Tibial nerve (tissue), 4 donors: Measurements from ENCODE around the gene ANKMY1.

ENCODE experiments used
- EP300 ChIP-seq, 2 donors: sonication (generic); formaldehyde crosslinking; IDR thresholded peaks; one replicate each; pipeline ENCODE4 v1.6.1; 2017; ENCODE audit warnings: antibody characterized with exemption in 2 of 2, mild to moderate bottlenecking in 1 of 2
- POLR2A ChIP-seq, 2 donors: fragments of 450-650 bp; IDR thresholded peaks; one replicate each; pipeline ENCODE4 v1.6.1; 2017; ENCODE audit warnings: antibody characterized with exemption in 2 of 2, mild to moderate bottlenecking in 2 of 2, moderate library complexity in 2 of 2
- TF ChIP-seq, protein P1 (sequence below), 5 experiments: fragments of 200-600 bp in 3 of 5; fragments of 450-650 bp in 2 of 5; sonication (generic) in 3 of 5; IDR thresholded peaks; one replicate each; pipeline ENCODE4 v1.5.1; 2016 to 2019; ENCODE audit warnings: antibody characterized with exemption in 5 of 5, mild to moderate bottlenecking in 3 of 5, moderate library complexity in 2 of 5

GRCh38 chr2:240598311-240598911 lies 40.6 kb upstream of the ANKMY1 start:
- TF ChIP-seq, protein P1, sequence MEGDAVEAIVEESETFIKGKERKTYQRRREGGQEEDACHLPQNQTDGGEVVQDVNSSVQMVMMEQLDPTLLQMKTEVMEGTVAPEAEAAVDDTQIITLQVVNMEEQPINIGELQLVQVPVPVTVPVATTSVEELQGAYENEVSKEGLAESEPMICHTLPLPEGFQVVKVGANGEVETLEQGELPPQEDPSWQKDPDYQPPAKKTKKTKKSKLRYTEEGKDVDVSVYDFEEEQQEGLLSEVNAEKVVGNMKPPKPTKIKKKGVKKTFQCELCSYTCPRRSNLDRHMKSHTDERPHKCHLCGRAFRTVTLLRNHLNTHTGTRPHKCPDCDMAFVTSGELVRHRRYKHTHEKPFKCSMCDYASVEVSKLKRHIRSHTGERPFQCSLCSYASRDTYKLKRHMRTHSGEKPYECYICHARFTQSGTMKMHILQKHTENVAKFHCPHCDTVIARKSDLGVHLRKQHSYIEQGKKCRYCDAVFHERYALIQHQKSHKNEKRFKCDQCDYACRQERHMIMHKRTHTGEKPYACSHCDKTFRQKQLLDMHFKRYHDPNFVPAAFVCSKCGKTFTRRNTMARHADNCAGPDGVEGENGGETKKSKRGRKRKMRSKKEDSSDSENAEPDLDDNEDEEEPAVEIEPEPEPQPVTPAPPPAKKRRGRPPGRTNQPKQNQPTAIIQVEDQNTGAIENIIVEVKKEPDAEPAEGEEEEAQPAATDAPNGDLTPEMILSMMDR (IDR thresholded peaks at IDR 0.05) = no peak
- TF ChIP-seq POLR2A (IDR thresholded peaks at IDR 0.05) (no peak), EP300 (IDR thresholded peaks at IDR 0.05) (no peak)
